Measurements from ENCODE around the gene NRAS. TPM values are rescaled to one million over a fixed set of nuclear protein-coding genes. Genes with fewer than 3 reads are reported as not detected.

Gene NRAS
- total and polyA plus RNA-seq, 2 experiments from 2014 or later = 25.7 to 79.4 TPM

- no peak overlapping the region for H2AFZ ChIP-seq
- no peak overlapping the region for H3K4me2 ChIP-seq
- WGBS (ENCODE audit: low lambda C conversion rate, missing lambda C conversion rate) = 82% methylated on average over 4 of the region's 5 CpGs
- no peaks in the 10 kb centered on the region for H3K36me3 ChIP-seq (replicated peaks; ENCODE audit: insufficient read depth, low read depth)
- no peaks in the 10 kb centered on the region for H3K4me1 ChIP-seq (ENCODE audit: insufficient read depth)
- no peak for DNase-seq (ENCODE audit: low spot score)
- no peaks in the 10 kb centered on the region for H3K9me2 ChIP-seq (replicated peaks; ENCODE audit: insufficient read depth)
- peaks cover 25% of the 10 kb centered on the region for H3K27me3 ChIP-seq
- no peaks in the 10 kb centered on the region for H4K20me1 ChIP-seq (ENCODE audit: insufficient read depth, poor library complexity, severe bottlenecking)
- H3K9me3 ChIP-seq (ENCODE audit: low read depth) = no peaks in the 10 kb centered on the region
- TF ChIP-seq EZH2 (IDR thresholded peaks at IDR 0.05; ENCODE audit: borderline replicate concordance) (no peak), EZH2phosphoT487 (IDR thresholded peaks at IDR 0.05; ENCODE audit: low read depth, severe bottlenecking, unreplicated experiment) (no peak), CTCF (IDR thresholded peaks at IDR 0.05; ENCODE audit: poor library complexity) (no peak)
- H3K79me2 ChIP-seq = no peaks in the 10 kb centered on the region
- no peak overlapping the region for H3K27ac ChIP-seq
- H3K4me3 ChIP-seq = no peak overlapping the region
These were observed 38.9 kb downstream of the NRAS start for GRCh38 chr1:114677691-114678090.

GRCh38 chr1:114676115-114676514 lies 40.5 kb downstream of the NRAS start:
- no peak for DNase-seq (ENCODE audit: low spot score)
- H3K36me3 ChIP-seq (replicated peaks; ENCODE audit: insufficient read depth, low read depth) = no peaks in the 10 kb centered on the region
- WGBS (ENCODE audit: low lambda C conversion rate, missing lambda C conversion rate) = 91% methylated on average over 1 of the region's 1 CpG
- H4K20me1 ChIP-seq (ENCODE audit: insufficient read depth, poor library complexity, severe bottlenecking) = no peaks in the 10 kb centered on the region
- H3K27me3 ChIP-seq = peaks cover 25% of the 10 kb centered on the region
- H3K4me2 ChIP-seq = no peak overlapping the region
- no peaks in the 10 kb centered on the region for H3K4me1 ChIP-seq (ENCODE audit: insufficient read depth)
- H3K79me2 ChIP-seq = no peaks in the 10 kb centered on the region
- no peak overlapping the region for H3K27ac ChIP-seq
- no peaks in the 10 kb centered on the region for H3K9me2 ChIP-seq (replicated peaks; ENCODE audit: insufficient read depth)
- no peak for TF ChIP-seq CTCF (IDR thresholded peaks at IDR 0.05; ENCODE audit: poor library complexity)
- H3K4me3 ChIP-seq = no peak overlapping the region
- no peak overlapping the region for H2AFZ ChIP-seq
- H3K9me3 ChIP-seq (ENCODE audit: low read depth) = no peaks in the 10 kb centered on the region

- peaks cover 4% of the 10 kb centered on the region for H3K79me2 ChIP-seq
- no peak for TF ChIP-seq EZH2 (IDR thresholded peaks at IDR 0.05; ENCODE audit: borderline replicate concordance)
- no peak for TF ChIP-seq CTCF (IDR thresholded peaks at IDR 0.05; ENCODE audit: poor library complexity)
- no peak for TF ChIP-seq EZH2phosphoT487 (IDR thresholded peaks at IDR 0.05; ENCODE audit: low read depth, severe bottlenecking, unreplicated experiment)
- peaks cover 9% of the 10 kb centered on the region for H3K27me3 ChIP-seq
- no peaks in the 10 kb centered on the region for H3K9me3 ChIP-seq (ENCODE audit: low read depth)
- H3K4me2 ChIP-seq = no peak overlapping the region
- no peaks in the 10 kb centered on the region for H3K9me2 ChIP-seq (replicated peaks; ENCODE audit: insufficient read depth)
- no peak overlapping the region for H2AFZ ChIP-seq
- no peak for DNase-seq (ENCODE audit: low spot score)
- H3K36me3 ChIP-seq (replicated peaks; ENCODE audit: insufficient read depth, low read depth) = no peaks in the 10 kb centered on the region
- no peaks in the 10 kb centered on the region for H4K20me1 ChIP-seq (ENCODE audit: insufficient read depth, poor library complexity, severe bottlenecking)
- H3K27ac ChIP-seq = no peak overlapping the region
- H3K4me3 ChIP-seq = no peak overlapping the region
- WGBS (ENCODE audit: low lambda C conversion rate, missing lambda C conversion rate) = 89% methylated on average over 7 of the region's 7 CpGs
- no peaks in the 10 kb centered on the region for H3K4me1 ChIP-seq (ENCODE audit: insufficient read depth)
These were observed 44.7 kb downstream of the NRAS start for GRCh38 chr1:114671939-114672275.
